GM12878 (cell line): ENCODE measurements around the gene MS4A14. TPM values are rescaled to one million over a fixed set of nuclear protein-coding genes. Genes with fewer than 3 reads are reported as not detected.

Experiments
- ATAC-seq: fragments of 200-7000 bp; cut with Tn5 transposase; 3 replicates; pipeline ENCODE4 v1.9.1; 2020; ENCODE audit warnings: mild to moderate bottlenecking, moderate library complexity
- BruUV-seq: library from RNA; stranded (reverse); fragments of 400-500 nt; replicated peaks from 2 replicates; lab custom pipeline; 2021; lab: Mats Ljungman, UMichigan
- CTCF ChIA-PET: fragments of 300-600 bp; sonication (Branson Sonifier 250); formaldehyde crosslinking; extraction: SDS; loops from one replicate; lab custom pipeline; 2021; ENCODE audit warnings: inconsistent platforms; lab: Yijun Ruan, JAX
- POLR2A ChIA-PET: fragments of 350-600 bp; formaldehyde crosslinking; extraction: SDS; loops from one replicate; lab custom pipeline; 2021; ENCODE audit warnings: inconsistent platforms; lab: Charles Lee
- RAD21 ChIA-PET: fragments of 300-600 bp; sonication (Branson Sonifier 250); formaldehyde crosslinking; loops from one replicate; lab custom pipeline; 2023; ENCODE audit warnings: antibody characterized with exemption; ENCODE audit not compliant: unreplicated experiment; lab: Charles Lee
- SMC1A ChIA-PET: fragments of 300-600 bp; sonication (Branson Sonifier 250); formaldehyde crosslinking; loops from one replicate; lab custom pipeline; 2023; ENCODE audit not compliant: unreplicated experiment, uncharacterized antibody; lab: Charles Lee
- DNase-seq: peaks from one replicate; pipeline ENCODE4 v3.0.0-alpha.2; 2011; ENCODE audit warnings: low read depth, low spot score
- FAIRE-seq: peaks from 3 replicates; lab custom pipeline; 2011; peaks lifted over from hg19 to GRCh38; lab: Jason Lieb, UNC
- H2AFZ ChIP-seq: 2 replicates; pipeline ENCODE4 v1.6.0; 2011; ENCODE audit warnings: low read depth, low read length, control low read depth; ENCODE audit not compliant: control insufficient read depth
- H3K27ac ChIP-seq: 2 replicates; pipeline ENCODE4 v1.5.1; 2011; ENCODE audit warnings: control low read depth; ENCODE audit not compliant: control insufficient read depth, insufficient read depth
- H3K27me3 ChIP-seq, 2 experiments: replicated peaks in 1 of 2; 2 replicates each; pipeline versions ENCODE4 v1.6.0 to v1.6.1; 2011; ENCODE audit warnings: low read length in 1 of 2; ENCODE audit not compliant: control insufficient read depth in 2 of 2, insufficient read depth in 2 of 2
- H3K36me3 ChIP-seq, 2 experiments: 2 replicates each; pipeline ENCODE4 v1.5.1; 2011; ENCODE audit warnings: low read length in 1 of 2; ENCODE audit not compliant: control insufficient read depth in 2 of 2, insufficient read depth in 2 of 2
- H3K4me1 ChIP-seq: 2 replicates; pipeline ENCODE4 v1.6.1; 2011; ENCODE audit warnings: mild to moderate bottlenecking, low read length, moderate library complexity, mixed read lengths; ENCODE audit not compliant: control insufficient read depth, insufficient read depth
- H3K4me2 ChIP-seq: 2 replicates; pipeline ENCODE4 v1.6.0; 2011; ENCODE audit warnings: control low read depth; ENCODE audit not compliant: control insufficient read depth, insufficient read depth
- H3K4me3 ChIP-seq: fragments of 200-600 bp; sonication (generic); 2 replicates; pipeline ENCODE4 v1.5.1; 2016
- H3K79me2 ChIP-seq: 2 replicates; pipeline ENCODE4 v1.6.0; 2011; ENCODE audit warnings: low read length; ENCODE audit not compliant: control insufficient read depth, insufficient read depth
- H3K9ac ChIP-seq: 2 replicates; pipeline ENCODE4 v1.8.0; 2011; ENCODE audit warnings: low read length, control low read depth, mixed read lengths; ENCODE audit not compliant: control insufficient read depth, insufficient read depth
- H3K9me3 ChIP-seq: replicated peaks from 3 replicates; pipeline ENCODE4 v1.5.1; 2011; ENCODE audit warnings: mild to moderate bottlenecking, low read length; ENCODE audit not compliant: control insufficient read depth, insufficient read depth
- H4K20me1 ChIP-seq: 2 replicates; pipeline ENCODE4 v1.6.0; 2011; ENCODE audit not compliant: control insufficient read depth, insufficient read depth
- BACH1 ChIP-seq: fragments of 450-650 bp; IDR thresholded peaks from 2 replicates; pipeline ENCODE4 v1.6.1; 2017; ENCODE audit warnings: mild to moderate bottlenecking, borderline replicate concordance
- CREM ChIP-seq: IDR thresholded peaks from 2 replicates; pipeline ENCODE4 v1.6.1; 2014; ENCODE audit warnings: antibody characterized with exemption, low read depth
- IKZF1 ChIP-seq: fragments of 450-650 bp; conservative IDR thresholded peaks from 2 replicates; pipeline ENCODE4 v1.6.1; 2017; ENCODE audit warnings: antibody characterized with exemption, mild to moderate bottlenecking
- IRF4 ChIP-seq: IDR thresholded peaks from 2 replicates; pipeline ENCODE4 v1.6.1; 2011; ENCODE audit warnings: low read depth, low read length
- MEF2B ChIP-seq: fragments of 450-650 bp; IDR thresholded peaks from 2 replicates; pipeline ENCODE4 v1.6.1; 2018; ENCODE audit warnings: mild to moderate bottlenecking, moderate library complexity; ENCODE audit not compliant: partially characterized antibody, poor library complexity, severe bottlenecking
- NFYB ChIP-seq: IDR thresholded peaks from 2 replicates; pipeline ENCODE4 v1.6.1; 2011; ENCODE audit warnings: low read depth, mild to moderate bottlenecking, low read length, improper control_type of control experiment, moderate library complexity; ENCODE audit not compliant: insufficient read depth
- SMC3 ChIP-seq: IDR thresholded peaks from 2 replicates; pipeline ENCODE4 v1.6.1; 2011; ENCODE audit warnings: low read length, improper control_type of control experiment, borderline replicate concordance
- STAT1 ChIP-seq: fragments of 450-650 bp; conservative IDR thresholded peaks from 2 replicates; pipeline ENCODE4 v1.6.1; 2014; ENCODE audit warnings: antibody characterized with exemption, mild to moderate bottlenecking
- TBL1XR1 ChIP-seq: IDR thresholded peaks from 2 replicates; pipeline ENCODE4 v1.6.1; 2012; ENCODE audit warnings: low read depth, low read length, improper control_type of control experiment
- ZBED1 ChIP-seq: IDR thresholded peaks from 2 replicates; pipeline ENCODE4 v1.6.1; 2016; ENCODE audit warnings: borderline replicate concordance
- ZNF592 ChIP-seq: fragments of 450-650 bp; IDR thresholded peaks from 2 replicates; pipeline ENCODE4 v1.6.1; 2017; ENCODE audit warnings: mild to moderate bottlenecking, moderate library complexity
- ZNF622 ChIP-seq: fragments of 450-650 bp; IDR thresholded peaks from 2 replicates; pipeline ENCODE4 v1.6.1; 2017; ENCODE audit warnings: mild to moderate bottlenecking, inconsistent platforms
- WGBS: methylation state at CpG from one replicate; pipeline ENCODE4 v1.1.6; 2016; ENCODE audit warnings: low lambda C conversion rate; ENCODE audit not compliant: insufficient replicate concordance, insufficient coverage; ENCODE audit errors: missing lambda C conversion rate; 5-methylcytosine and 5-hydroxymethylcytosine counted together
- in situ Hi-C: fragments of 300-500 bp; cut with MboI; formaldehyde crosslinking; loops from 9 replicates; pipeline ENCODE4 v1.14.3; 2018; ENCODE audit warnings: mixed read lengths
- intact Hi-C: fragments of 100-400 bp; cut with micrococcal nuclease; formaldehyde crosslinking; loops from one replicate; pipeline ENCODE4 v1.14.2; 2022; ENCODE audit not compliant: unreplicated experiment
- polyA plus RNA-seq, 11 experiments: library from polyadenylated mRNA; depleted of rRNA in 4 of 11; unstranded in 6 of 11; stranded (reverse) in 5 of 11; fragments of >200 nt; fragmentation: Nextera tagmentation in 4 of 11; fragmentation: Illumina TruSeq in 1 of 11; extraction: Ambion mirVana in 4 of 11; extraction: Trizol in 1 of 11; gene quantifications; 1 replicate in 1 of 11; 2 replicates in 10 of 11; pipeline versions ENCODE4 v1.2.1 to v1.2.3, GENCODE V29; 2011 to 2016; ENCODE audit warnings: inconsistent platforms in 2 of 11, missing spikeins in 2 of 11, low read depth in 1 of 11
- total RNA-seq, 4 experiments: library from RNA; depleted of rRNA in 3 of 4; stranded (reverse); fragments of >200 nt in 3 of 4; fragmentation: Illumina TruSeq in 1 of 4; extraction: Trizol in 1 of 4; gene quantifications; 2 replicates each; pipeline versions ENCODE4 v1.2.1 to v1.2.3, GENCODE V29; 2013 to 2021

MS4A14 gene
- total and polyA plus RNA-seq, 10 of the 15 experiments (the other 5 are each of a cell fraction or from before 2014, with no cell fraction given), result 0.13 to 1.0 (median 0.63) TPM; not detected in 1

DNA sequence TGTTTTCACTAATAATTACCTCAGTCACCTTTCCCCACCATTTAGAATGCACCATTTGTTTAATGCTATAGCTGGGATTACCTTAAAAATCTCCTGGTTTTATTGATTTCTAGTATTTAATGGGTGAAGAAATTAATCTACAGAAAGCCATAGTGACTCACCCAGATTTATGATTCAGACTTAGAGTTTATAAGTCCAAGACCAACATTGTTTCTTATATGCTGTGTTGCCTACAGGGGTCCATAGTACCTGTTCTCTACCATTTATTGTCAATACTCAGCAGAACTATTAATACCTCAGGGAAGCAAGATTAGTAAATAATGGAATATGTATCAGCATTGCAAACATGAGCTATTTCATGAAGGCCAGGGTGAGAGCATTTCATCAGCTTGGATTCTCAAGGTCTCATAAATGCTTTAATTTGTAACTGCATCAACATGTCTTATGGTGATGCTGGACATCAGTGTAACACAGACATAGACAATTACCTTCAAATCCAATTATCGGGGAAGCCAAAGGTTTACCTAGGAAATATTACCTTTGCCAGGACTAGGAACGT lies 25.9 kb upstream of the MS4A14 start:
- 55% methylated on average over 2 of the region's 2 CpGs for WGBS
- no peak overlapping the region for H3K27ac ChIP-seq
- no peak overlapping the region for H3K9ac ChIP-seq
- BruUV-seq, result no TSS peak
- H3K4me2 ChIP-seq, result no peak overlapping the region
- DNase-seq (no peak), FAIRE-seq (no peak), ATAC-seq (no peak)
- no peaks in the 10 kb centered on the region for H4K20me1 ChIP-seq
- in situ Hi-C loops, result no loop called here
- intact Hi-C loops, result no loop called here
- H3K9me3 ChIP-seq, result peaks cover 7% of the 10 kb centered on the region; the same call in 2 of the 3 replicates
- ChIA-PET CTCF (interaction anchor here (1.0 to 1.9 kb wide), 4 partner anchors 25 to 116 kb away, joined by 3 to 12 read pairs (median 4); partner anchors contain the start of gene MS4A1), POLR2A (interaction anchor here (1.8 to 3.0 kb wide), 2 partner anchors 85 to 89 kb away, joined by 5 to 12 read pairs; partner anchors contain the start of gene MS4A1), SMC1A (interaction anchor here (1.1 to 11.3 kb wide), 7 partner anchors 10 to 117 kb away, joined by 3 to 298 read pairs (median 4); partner anchors contain the start of genes MS4A1 and MS4A7), RAD21 (interaction anchor here (1.1 to 2.2 kb wide), 3 partner anchors 56 to 117 kb away, joined by 3 to 6 read pairs (median 4); no protein-coding TSS in a partner anchor)
- no peaks in the 10 kb centered on the region for H3K27me3 ChIP-seq
- H3K4me3 ChIP-seq, result no peak overlapping the region
- TF ChIP-seq BACH1, result no peak
- H2AFZ ChIP-seq, result no peak overlapping the region
- H3K79me2 ChIP-seq, result no peaks in the 10 kb centered on the region
- peaks cover 5% of the 10 kb centered on the region; the same call in 1 of the 2 replicates for H3K4me1 ChIP-seq
- no peaks in the 10 kb centered on the region for H3K36me3 ChIP-seq

GRCh38 chr11:60370811-60371298 lies 25.4 kb upstream of the MS4A14 start:
- ChIA-PET CTCF (interaction anchor here (0.7 to 3.6 kb wide), 6 partner anchors 8 to 100 kb away, joined by 3 to 16 read pairs (median 4); partner anchors contain the start of gene MS4A1), POLR2A (interaction anchor here (3.0 kb wide), 1 partner anchor 85 kb away, joined by 12 read pairs; the partner anchor contains the start of gene MS4A1), RAD21 (interaction anchor here (1.0 to 2.2 kb wide), 2 partner anchors 86 to 116 kb away, joined by 4 to 6 read pairs; no protein-coding TSS in a partner anchor), SMC1A (interaction anchor here (1.1 to 11.3 kb wide), 6 partner anchors 10 to 116 kb away, joined by 3 to 298 read pairs (median 39); partner anchors contain the start of genes MS4A1 and MS4A7)
- no peaks in the 10 kb centered on the region for H3K79me2 ChIP-seq
- intact Hi-C loops (no loop called here), in situ Hi-C loops (no loop called here)
- H3K36me3 ChIP-seq, result no peaks in the 10 kb centered on the region
- no peak overlapping the region for H2AFZ ChIP-seq
- FAIRE-seq (no peak), ATAC-seq (no peak), DNase-seq (no peak)
- no TSS peak for BruUV-seq
- 87% methylated on average over 5 of the region's 5 CpGs for WGBS
- H3K9me3 ChIP-seq, result peaks cover 7% of the 10 kb centered on the region; the same call in 2 of the 3 replicates
- H3K4me2 ChIP-seq, result no peak overlapping the region
- no peak overlapping the region for H3K27ac ChIP-seq
- H3K9ac ChIP-seq, result no peak overlapping the region
- no peaks in the 10 kb centered on the region for H4K20me1 ChIP-seq
- H3K27me3 ChIP-seq, result no peaks in the 10 kb centered on the region
- peaks cover 5% of the 10 kb centered on the region; the same call in 1 of the 2 replicates for H3K4me1 ChIP-seq
- H3K4me3 ChIP-seq, result no peak overlapping the region
- no peak for TF ChIP-seq SMC3
- no peak for TF ChIP-seq TBL1XR1
- no peak for TF ChIP-seq IRF4
- no peak for TF ChIP-seq CREM
- no peak for TF ChIP-seq MEF2B
- TF ChIP-seq STAT1, result no peak
- no peak for TF ChIP-seq IKZF1
- TF ChIP-seq ZNF622, result no peak
- no peak for TF ChIP-seq ZBED1
- no peak for TF ChIP-seq NFYB
- TF ChIP-seq ZNF592, result no peak
